Brain microvascular endothelial cell (primary cell): ENCODE data around the gene PKP3.
"Not testable (repeated sequence)": the region's sequence is repeated elsewhere in the genome, so short reads cannot be mapped to it uniquely, and the experiment has no call there.

Experiments used
- DNase-seq: peaks from one replicate; pipeline ENCODE4 v3.0.0-alpha.2; 2020
- H3K27ac ChIP-seq: fragments of 250-450 bp; sonication (Bioruptor Pico); 2 replicates; pipeline ENCODE4 v1.5.1; 2020; ENCODE audit warnings: mild to moderate bottlenecking, moderate library complexity
- H3K27me3 ChIP-seq: fragments of 250-450 bp; sonication (Bioruptor Pico); replicated peaks from 2 replicates; pipeline ENCODE4 v1.5.1; 2020; ENCODE audit warnings: mild to moderate bottlenecking
- H3K36me3 ChIP-seq: fragments of 250-450 bp; sonication (Bioruptor Pico); replicated peaks from 2 replicates; pipeline ENCODE4 v1.5.1; 2020; ENCODE audit warnings: mild to moderate bottlenecking
- H3K4me3 ChIP-seq: 2 replicates; pipeline ENCODE4 v1.5.1; 2011; ENCODE audit warnings: low read depth, mild to moderate bottlenecking, control low read depth, low read length, moderate library complexity
- in situ Hi-C: cut with HindIII; loops from 2 replicates; pipeline ENCODE4 v1.10.0; 2017; ENCODE audit warnings: low sequenced_read_pairs, low pct_ligation_motif_present
- TF ChIP-seq, protein P1 (sequence below): IDR thresholded peaks from 2 replicates; pipeline ENCODE4 v1.5.1; 2011; ENCODE audit warnings: low read depth, mild to moderate bottlenecking, moderate library complexity, low read length, control low read depth, inconsistent platforms; ENCODE audit errors: missing control alignments

Gene PKP3

DNA sequence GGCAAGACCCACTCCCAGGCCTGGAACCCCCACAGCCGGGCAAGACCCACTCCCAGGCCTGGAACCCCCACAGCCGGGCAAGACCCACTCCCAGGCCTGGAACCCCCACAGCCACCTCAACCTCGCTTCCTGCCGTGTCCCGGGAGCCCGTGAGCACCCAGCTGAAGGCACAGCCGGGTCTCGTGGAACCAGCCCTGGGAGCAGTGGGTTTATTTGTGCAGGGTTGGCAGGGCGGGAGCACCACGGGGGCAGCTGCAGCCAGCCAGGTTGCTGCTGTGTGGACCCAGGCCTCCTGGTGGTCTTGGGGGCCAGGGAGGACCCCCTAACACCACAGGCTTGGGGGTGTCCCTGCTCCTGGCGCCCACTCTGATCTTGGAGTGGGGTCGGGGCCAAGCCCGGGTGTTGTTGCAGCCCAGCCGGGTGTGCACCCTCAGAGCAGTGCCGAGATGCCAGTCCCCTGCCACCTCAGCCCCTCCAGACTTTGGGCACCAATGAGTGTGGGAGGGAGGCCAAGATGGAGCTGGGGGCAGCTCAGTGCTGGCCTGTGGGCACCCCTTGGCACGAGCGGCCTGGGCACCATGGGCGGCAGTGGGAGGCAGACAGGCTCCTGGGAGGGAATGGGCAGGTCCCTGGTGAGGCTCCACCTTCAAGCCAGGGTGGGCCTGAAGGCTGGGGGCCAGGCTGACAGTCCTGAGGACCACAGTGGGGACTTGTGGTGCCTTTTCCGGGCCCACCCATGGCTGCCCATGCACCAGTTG, 8.2 kb upstream of the PKP3 start:
- H3K36me3 ChIP-seq: no peaks in the 10 kb centered on the region
- H3K4me3 ChIP-seq: no peak overlapping the region
- H3K27ac ChIP-seq: no peak overlapping the region
- DNase-seq: no peak
- in situ Hi-C loops: no loop called here
- H3K27me3 ChIP-seq: no peaks in the 10 kb centered on the region
- TF ChIP-seq, protein P1, sequence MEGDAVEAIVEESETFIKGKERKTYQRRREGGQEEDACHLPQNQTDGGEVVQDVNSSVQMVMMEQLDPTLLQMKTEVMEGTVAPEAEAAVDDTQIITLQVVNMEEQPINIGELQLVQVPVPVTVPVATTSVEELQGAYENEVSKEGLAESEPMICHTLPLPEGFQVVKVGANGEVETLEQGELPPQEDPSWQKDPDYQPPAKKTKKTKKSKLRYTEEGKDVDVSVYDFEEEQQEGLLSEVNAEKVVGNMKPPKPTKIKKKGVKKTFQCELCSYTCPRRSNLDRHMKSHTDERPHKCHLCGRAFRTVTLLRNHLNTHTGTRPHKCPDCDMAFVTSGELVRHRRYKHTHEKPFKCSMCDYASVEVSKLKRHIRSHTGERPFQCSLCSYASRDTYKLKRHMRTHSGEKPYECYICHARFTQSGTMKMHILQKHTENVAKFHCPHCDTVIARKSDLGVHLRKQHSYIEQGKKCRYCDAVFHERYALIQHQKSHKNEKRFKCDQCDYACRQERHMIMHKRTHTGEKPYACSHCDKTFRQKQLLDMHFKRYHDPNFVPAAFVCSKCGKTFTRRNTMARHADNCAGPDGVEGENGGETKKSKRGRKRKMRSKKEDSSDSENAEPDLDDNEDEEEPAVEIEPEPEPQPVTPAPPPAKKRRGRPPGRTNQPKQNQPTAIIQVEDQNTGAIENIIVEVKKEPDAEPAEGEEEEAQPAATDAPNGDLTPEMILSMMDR: no peak

DNA sequence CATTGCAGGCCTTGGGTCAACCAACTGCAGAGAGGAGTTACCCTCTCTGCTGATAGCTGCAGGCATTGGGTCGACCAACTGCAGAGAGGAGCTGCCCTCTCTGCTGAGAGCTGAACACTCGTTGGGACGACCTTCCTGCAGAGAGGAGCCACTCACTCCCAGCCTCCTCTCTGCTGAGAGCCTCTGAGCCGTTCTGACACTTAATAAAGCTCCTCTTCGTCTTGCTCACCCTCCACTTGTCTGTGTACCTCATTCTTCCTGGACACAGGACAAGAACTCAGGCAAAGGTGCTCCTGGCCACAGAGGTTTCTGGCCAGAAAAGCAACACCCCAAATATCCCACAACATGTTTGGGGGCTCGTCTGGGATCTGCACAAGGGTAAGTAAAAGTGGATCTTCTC, 7.5 kb upstream of the PKP3 start:
- H3K36me3 ChIP-seq: no peaks in the 10 kb centered on the region
- in situ Hi-C loops: no loop called here
- TF ChIP-seq, protein P1: no peak
- no peaks in the 10 kb centered on the region for H3K27me3 ChIP-seq
- H3K27ac ChIP-seq: no peak overlapping the region
- no peak for DNase-seq
- no peak overlapping the region for H3K4me3 ChIP-seq

DNA sequence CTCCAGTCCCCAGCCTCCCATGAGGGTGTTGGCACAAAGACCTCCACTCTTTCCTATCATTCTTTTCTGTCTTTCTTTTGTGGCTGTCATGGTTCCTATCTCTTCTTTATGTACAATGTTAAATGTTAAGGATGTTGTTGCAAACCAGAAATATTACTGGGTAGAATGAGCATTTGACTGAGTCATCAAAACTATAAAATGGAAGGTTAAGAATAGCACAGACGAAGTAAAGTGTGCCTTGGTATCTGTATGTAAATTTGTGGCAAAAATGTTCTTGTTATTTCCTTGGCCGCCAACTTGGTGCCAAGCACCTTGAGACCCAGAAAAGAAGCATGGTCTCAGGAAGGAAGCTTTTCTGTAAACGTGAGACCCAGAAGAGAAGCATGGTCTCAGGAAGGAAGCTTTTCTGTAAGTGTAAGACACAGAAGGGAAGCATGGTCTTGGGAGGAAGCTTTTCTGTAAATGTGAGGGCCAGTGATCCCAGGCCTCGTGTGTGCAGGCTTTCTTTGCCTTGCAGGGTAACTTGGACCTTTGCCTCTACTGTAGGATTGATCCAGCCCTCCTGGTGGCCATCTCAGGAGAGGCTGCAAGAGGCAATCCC, 6.7 kb upstream of the PKP3 start:
- TF ChIP-seq, protein P1: peak; percentile 9
- in situ Hi-C loops: no loop called here
- Histone ChIP-seq H3K27me3 (no peaks in the 10 kb centered on the region), H3K4me3 (no peak overlapping the region), H3K27ac (no peak overlapping the region), H3K36me3 (no peaks in the 10 kb centered on the region)
- no peak for DNase-seq

DNA sequence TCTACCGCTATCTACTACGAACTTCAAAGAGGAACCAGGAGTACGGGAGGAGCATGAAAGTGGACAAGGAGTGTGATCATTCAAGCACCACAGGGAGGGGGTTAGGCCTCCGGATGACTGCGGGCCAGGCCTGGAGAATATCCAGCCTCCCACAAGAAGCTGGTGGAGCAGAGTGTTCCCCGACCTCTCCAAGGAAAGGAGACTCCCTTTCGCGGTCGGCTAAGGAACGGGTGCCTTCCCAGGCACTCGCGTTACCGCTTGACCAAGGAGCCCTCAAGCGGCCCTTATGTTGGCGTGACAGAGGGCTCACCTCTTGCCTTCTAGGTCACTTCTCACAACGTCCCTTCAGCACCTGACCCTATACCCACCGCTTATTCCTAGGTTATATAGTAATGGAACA, 4.6 kb upstream of the PKP3 start:
- in situ Hi-C loops, DNase-seq, H3K4me3 ChIP-seq, H3K27ac ChIP-seq, H3K36me3 ChIP-seq, H3K27me3 ChIP-seq: not testable (repeated sequence)

DNA sequence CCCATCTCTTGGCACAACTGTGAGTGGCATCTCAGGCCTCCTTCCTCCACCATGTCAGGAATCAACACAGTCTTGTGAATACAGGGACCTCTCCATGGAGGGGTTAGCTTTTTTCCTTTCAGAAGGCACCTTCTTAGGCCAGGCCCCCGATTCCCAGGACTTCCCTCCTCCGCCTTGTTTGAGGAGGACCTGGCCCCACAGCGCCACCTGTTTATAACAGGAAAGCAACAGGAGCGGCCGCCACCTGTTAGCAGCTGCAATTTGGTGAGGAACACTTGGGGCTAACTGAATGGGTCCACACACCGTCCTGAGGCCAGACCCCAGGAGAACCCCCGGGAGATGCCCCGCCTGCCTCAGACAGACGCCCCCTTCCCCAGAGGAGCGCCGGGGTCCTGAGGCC, 3.8 kb upstream of the PKP3 start:
- in situ Hi-C loops: no loop called here
- no peak for DNase-seq
- TF ChIP-seq, protein P1: no peak
- no peaks in the 10 kb centered on the region for H3K36me3 ChIP-seq
- no peaks in the 10 kb centered on the region for H3K27me3 ChIP-seq
- no peak overlapping the region for H3K4me3 ChIP-seq
- H3K27ac ChIP-seq: no peak overlapping the region

- Histone ChIP-seq H3K27ac (no peak overlapping the region), H3K4me3 (no peak overlapping the region), H3K27me3 (no peaks in the 10 kb centered on the region), H3K36me3 (no peaks in the 10 kb centered on the region)
- in situ Hi-C loops: no loop called here
- no peak for DNase-seq
- TF ChIP-seq, protein P1: no peak
These were observed 2.6 kb upstream of the PKP3 start for GRCh38 chr11:391117-392017.
